ENCODE results near the gene ATF2.
A peak's percentile ranks its signal among the peaks of the same experiment; 100 is the strongest.

The ATF2 gene

GRCh38 chr2:175080479-175080878, 87.5 kb downstream of the ATF2 start:
- DNase-seq (no peak), ATAC-seq (no peak)

GRCh38 chr2:175076272-175076671, 91.7 kb downstream of the ATF2 start:
- no peak for ATAC-seq
- no peak for DNase-seq

GRCh38 chr2:175074478-175074877, 93.5 kb downstream of the ATF2 start:
- DNase-seq, result no peak
- no peak for ATAC-seq

- DNase-seq (no peak), ATAC-seq (no peak)
Measured at GRCh38 chr2:175068534-175068933, 99.5 kb downstream of the ATF2 start.

- ATAC-seq, result no peak
Measured at GRCh38 chr2:175066411-175066810, 101.6 kb downstream of the ATF2 start.

GRCh38 chr2:175064797-175065196, 103.2 kb downstream of the ATF2 start:
- no peak for ATAC-seq

More at GRCh38 chr2:175066411-175066810, 101.6 kb downstream of the ATF2 start:
- no peak for DNase-seq

GRCh38 chr2:175063741-175064140, 104.3 kb downstream of the ATF2 start:
- ATAC-seq, result no peak

More at GRCh38 chr2:175064797-175065196, 103.2 kb downstream of the ATF2 start:
- no peak for DNase-seq

GRCh38 chr2:175062787-175063585, 105.0 kb downstream of the ATF2 start:
- ATAC-seq (no peak), DNase-seq (no peak)

More at GRCh38 chr2:175063741-175064140, 104.3 kb downstream of the ATF2 start:
- DNase-seq, result no peak

GRCh38 chr2:175057078-175057685, 110.8 kb downstream of the ATF2 start:
- no peak for DNase-seq
- no peak for ATAC-seq

- ATAC-seq, result no peak
- DNase-seq, result no peak
Measured at GRCh38 chr2:175055993-175056392, 112.0 kb downstream of the ATF2 start.

GRCh38 chr2:175054340-175054739, 113.7 kb downstream of the ATF2 start:
- ATAC-seq (no peak), DNase-seq (no peak)

- ATAC-seq (no peak), DNase-seq (no peak)
Measured at GRCh38 chr2:175049661-175050060, 118.3 kb downstream of the ATF2 start.

- DNase-seq (no peak), ATAC-seq (no peak)
Measured at GRCh38 chr2:175048275-175048674, 119.7 kb downstream of the ATF2 start.

- ATAC-seq (no peak), DNase-seq (no peak)
Measured at GRCh38 chr2:175039490-175039889, 128.5 kb downstream of the ATF2 start.

- no peak for ATAC-seq
- DNase-seq, result no peak
Measured at GRCh38 chr2:175039031-175039430, 129.0 kb downstream of the ATF2 start.

GRCh38 chr2:175037941-175038340, 130.1 kb downstream of the ATF2 start:
- DNase-seq (no peak), ATAC-seq (no peak)

- DNase-seq (no peak), ATAC-seq (no peak)
Measured at GRCh38 chr2:175036582-175037018, 131.4 kb downstream of the ATF2 start.

GRCh38 chr2:175035806-175036205, 132.2 kb downstream of the ATF2 start:
- no peak for ATAC-seq

GRCh38 chr2:175034716-175035115, 133.3 kb downstream of the ATF2 start:
- no peak for ATAC-seq

More at GRCh38 chr2:175035806-175036205, 132.2 kb downstream of the ATF2 start:
- no peak for DNase-seq

GRCh38 chr2:175030380-175031271, 137.4 kb downstream of the ATF2 start:
- ATAC-seq, result no peak
- peak; percentile 13 for DNase-seq

More at GRCh38 chr2:175034716-175035115, 133.3 kb downstream of the ATF2 start:
- DNase-seq, result no peak

GRCh38 chr2:175027755-175028154, 140.2 kb downstream of the ATF2 start:
- ATAC-seq (no peak), DNase-seq (no peak)

- no peak for ATAC-seq
- no peak for DNase-seq
Measured at GRCh38 chr2:175026385-175026784, 141.6 kb downstream of the ATF2 start.
